DND-41 (cell line): ENCODE results near the gene OR2AT4.
"Not testable (repeated sequence)": the region's sequence is repeated elsewhere in the genome, so short reads cannot be mapped to it uniquely, and the experiment has no call there.

Experiments used
- ATAC-seq: fragments of 200-7000 bp; cut with Tn5 transposase; 3 replicates; pipeline ENCODE4 v1.9.1; 2021; ENCODE audit warnings: low read depth; ENCODE audit not compliant: insufficient read depth
- DNase-seq: peaks from one replicate; pipeline ENCODE4 v3.0.0-alpha.2; 2020
- H2AFZ ChIP-seq: 2 replicates; pipeline ENCODE4 v1.6.0; 2012; ENCODE audit warnings: low read depth, low read length
- H3K27ac ChIP-seq: 2 replicates; pipeline ENCODE4 v1.5.1; 2012; ENCODE audit warnings: low read length, inconsistent platforms
- H3K27me3 ChIP-seq: fragments of 200-600 bp; sonication (generic); 2 replicates; pipeline ENCODE4 v1.6.0; 2012; ENCODE audit warnings: low read length, mild to moderate bottlenecking, inconsistent platforms; ENCODE audit not compliant: insufficient read depth, poor library complexity
- H3K36me3 ChIP-seq: 2 replicates; pipeline ENCODE4 v1.5.1; 2012; ENCODE audit warnings: low read length, inconsistent platforms; ENCODE audit not compliant: insufficient read depth
- H3K4me1 ChIP-seq: 2 replicates; pipeline ENCODE4 v1.5.1; 2012; ENCODE audit warnings: mild to moderate bottlenecking, low read length; ENCODE audit not compliant: insufficient read depth
- H3K4me2 ChIP-seq: 2 replicates; pipeline ENCODE4 v1.6.0; 2012; ENCODE audit warnings: mild to moderate bottlenecking, moderate library complexity, low read length, inconsistent platforms; ENCODE audit not compliant: insufficient read depth
- H3K4me3 ChIP-seq, 2 experiments: fragments of 200-600 bp in 1 of 2; shearing (Covaris generic) in 1 of 2; 2 replicates each; pipeline ENCODE4 v1.5.1; 2012 to 2016; ENCODE audit warnings: inconsistent platforms in 2 of 2, low read length in 2 of 2, mild to moderate bottlenecking in 2 of 2, low read depth in 1 of 2, moderate library complexity in 1 of 2
- H3K79me2 ChIP-seq: 2 replicates; pipeline ENCODE4 v1.6.0; 2012; ENCODE audit warnings: low read length, inconsistent platforms; ENCODE audit not compliant: insufficient read depth
- H3K9ac ChIP-seq: 2 replicates; pipeline ENCODE4 v1.6.0; 2012; ENCODE audit warnings: low read depth, mild to moderate bottlenecking, inconsistent platforms, low read length, moderate library complexity
- H3K9me3 ChIP-seq: 2 replicates; pipeline ENCODE4 v1.5.1; 2012; ENCODE audit warnings: low read length, moderate library complexity, mild to moderate bottlenecking, inconsistent platforms; ENCODE audit not compliant: insufficient read depth, severe bottlenecking
- H4K20me1 ChIP-seq: 2 replicates; pipeline ENCODE4 v1.6.0; 2012; ENCODE audit warnings: low read length; ENCODE audit not compliant: insufficient read depth
- EZH2 ChIP-seq: IDR thresholded peaks from 3 replicates; pipeline ENCODE4 v1.6.1; 2012; ENCODE audit warnings: borderline replicate concordance, low read depth, mild to moderate bottlenecking, moderate library complexity, low read length, inconsistent platforms; ENCODE audit not compliant: severe bottlenecking
- TF ChIP-seq, protein P1 (sequence below): IDR thresholded peaks from 2 replicates; pipeline ENCODE4 v1.5.1; 2012; ENCODE audit warnings: borderline replicate concordance, low read length, moderate library complexity, mild to moderate bottlenecking; ENCODE audit not compliant: poor library complexity, severe bottlenecking; ENCODE audit errors: extremely low read depth

The OR2AT4 gene

GRCh38 chr11:75097173-75097557, 489 bp upstream of the OR2AT4 start:
- H2AFZ ChIP-seq: no peak overlapping the region
- no peak for ATAC-seq
- DNase-seq: no peak
- H3K4me2 ChIP-seq: no peak overlapping the region
- H3K9ac ChIP-seq: no peak overlapping the region
- H3K27me3 ChIP-seq: peaks cover 13% of the 10 kb centered on the region
- H3K4me1 ChIP-seq: no peaks in the 10 kb centered on the region
- no peaks in the 10 kb centered on the region for H3K9me3 ChIP-seq
- no peaks in the 10 kb centered on the region for H4K20me1 ChIP-seq
- H3K79me2 ChIP-seq: no peaks in the 10 kb centered on the region
- H3K27ac ChIP-seq: no peak overlapping the region
- no peaks in the 10 kb centered on the region for H3K36me3 ChIP-seq
- no peak for TF ChIP-seq EZH2
- TF ChIP-seq, protein P1, sequence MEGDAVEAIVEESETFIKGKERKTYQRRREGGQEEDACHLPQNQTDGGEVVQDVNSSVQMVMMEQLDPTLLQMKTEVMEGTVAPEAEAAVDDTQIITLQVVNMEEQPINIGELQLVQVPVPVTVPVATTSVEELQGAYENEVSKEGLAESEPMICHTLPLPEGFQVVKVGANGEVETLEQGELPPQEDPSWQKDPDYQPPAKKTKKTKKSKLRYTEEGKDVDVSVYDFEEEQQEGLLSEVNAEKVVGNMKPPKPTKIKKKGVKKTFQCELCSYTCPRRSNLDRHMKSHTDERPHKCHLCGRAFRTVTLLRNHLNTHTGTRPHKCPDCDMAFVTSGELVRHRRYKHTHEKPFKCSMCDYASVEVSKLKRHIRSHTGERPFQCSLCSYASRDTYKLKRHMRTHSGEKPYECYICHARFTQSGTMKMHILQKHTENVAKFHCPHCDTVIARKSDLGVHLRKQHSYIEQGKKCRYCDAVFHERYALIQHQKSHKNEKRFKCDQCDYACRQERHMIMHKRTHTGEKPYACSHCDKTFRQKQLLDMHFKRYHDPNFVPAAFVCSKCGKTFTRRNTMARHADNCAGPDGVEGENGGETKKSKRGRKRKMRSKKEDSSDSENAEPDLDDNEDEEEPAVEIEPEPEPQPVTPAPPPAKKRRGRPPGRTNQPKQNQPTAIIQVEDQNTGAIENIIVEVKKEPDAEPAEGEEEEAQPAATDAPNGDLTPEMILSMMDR: no peak
- no peak overlapping the region for H3K4me3 ChIP-seq

GRCh38 chr11:75094382-75094781, 2.3 kb downstream of the OR2AT4 start:
- not testable (repeated sequence) for H3K9ac ChIP-seq, H3K4me2 ChIP-seq, H4K20me1 ChIP-seq, DNase-seq, H3K27ac ChIP-seq, H2AFZ ChIP-seq, H3K4me1 ChIP-seq, ATAC-seq, H3K79me2 ChIP-seq, H3K4me3 ChIP-seq, H3K9me3 ChIP-seq, H3K27me3 ChIP-seq, H3K36me3 ChIP-seq

GRCh38 chr11:75090671-75091177, 6.0 kb downstream of the OR2AT4 start:
- H4K20me1 ChIP-seq: no peaks in the 10 kb centered on the region
- DNase-seq (peak; percentile 48), ATAC-seq (peak; percentile 82)
- no peaks in the 10 kb centered on the region for H3K27me3 ChIP-seq
- H3K9me3 ChIP-seq: peaks cover 8% of the 10 kb centered on the region
- no peak overlapping the region for H3K4me2 ChIP-seq
- TF ChIP-seq, protein P1: no peak
- TF ChIP-seq EZH2: no peak
- no peaks in the 10 kb centered on the region for H3K36me3 ChIP-seq
- H3K9ac ChIP-seq: no peak overlapping the region
- no peaks in the 10 kb centered on the region for H3K79me2 ChIP-seq
- no peak overlapping the region for H3K27ac ChIP-seq
- peaks cover 7% of the 10 kb centered on the region; the same call in 1 of the 2 replicates for H3K4me1 ChIP-seq
- no peak overlapping the region for H3K4me3 ChIP-seq
- H2AFZ ChIP-seq: no peak overlapping the region

- H3K27me3 ChIP-seq: no peaks in the 10 kb centered on the region
- H3K36me3 ChIP-seq: no peaks in the 10 kb centered on the region
- H4K20me1 ChIP-seq: no peaks in the 10 kb centered on the region
- peaks cover 8% of the 10 kb centered on the region for H3K9me3 ChIP-seq
- no peak overlapping the region for H2AFZ ChIP-seq
- no peak overlapping the region for H3K4me2 ChIP-seq
- no peak overlapping the region for H3K4me3 ChIP-seq
- ATAC-seq: no peak
- no peaks in the 10 kb centered on the region for H3K79me2 ChIP-seq
- no peak for TF ChIP-seq EZH2
- TF ChIP-seq, protein P1: no peak
- no peak overlapping the region for H3K9ac ChIP-seq
- DNase-seq: no peak
- peaks cover 7% of the 10 kb centered on the region; the same call in 1 of the 2 replicates for H3K4me1 ChIP-seq
- no peak overlapping the region for H3K27ac ChIP-seq
Measured at GRCh38 chr11:75087319-75088305, 9.1 kb downstream of the OR2AT4 start.
